GM19468 (cell line): Measurements from ENCODE around the gene VWA5B1.

ENCODE experiments used
- ATAC-seq: cut with Tn5 transposase; IDR thresholded peaks from one replicate; pipeline ENCODE4 v1.9.1; 2021; ENCODE audit warnings: mild to moderate bottlenecking, moderate library complexity, moderate number of reproducible peaks; ENCODE audit not compliant: unreplicated experiment; ENCODE audit errors: extremely low read depth

Gene VWA5B1

DNA sequence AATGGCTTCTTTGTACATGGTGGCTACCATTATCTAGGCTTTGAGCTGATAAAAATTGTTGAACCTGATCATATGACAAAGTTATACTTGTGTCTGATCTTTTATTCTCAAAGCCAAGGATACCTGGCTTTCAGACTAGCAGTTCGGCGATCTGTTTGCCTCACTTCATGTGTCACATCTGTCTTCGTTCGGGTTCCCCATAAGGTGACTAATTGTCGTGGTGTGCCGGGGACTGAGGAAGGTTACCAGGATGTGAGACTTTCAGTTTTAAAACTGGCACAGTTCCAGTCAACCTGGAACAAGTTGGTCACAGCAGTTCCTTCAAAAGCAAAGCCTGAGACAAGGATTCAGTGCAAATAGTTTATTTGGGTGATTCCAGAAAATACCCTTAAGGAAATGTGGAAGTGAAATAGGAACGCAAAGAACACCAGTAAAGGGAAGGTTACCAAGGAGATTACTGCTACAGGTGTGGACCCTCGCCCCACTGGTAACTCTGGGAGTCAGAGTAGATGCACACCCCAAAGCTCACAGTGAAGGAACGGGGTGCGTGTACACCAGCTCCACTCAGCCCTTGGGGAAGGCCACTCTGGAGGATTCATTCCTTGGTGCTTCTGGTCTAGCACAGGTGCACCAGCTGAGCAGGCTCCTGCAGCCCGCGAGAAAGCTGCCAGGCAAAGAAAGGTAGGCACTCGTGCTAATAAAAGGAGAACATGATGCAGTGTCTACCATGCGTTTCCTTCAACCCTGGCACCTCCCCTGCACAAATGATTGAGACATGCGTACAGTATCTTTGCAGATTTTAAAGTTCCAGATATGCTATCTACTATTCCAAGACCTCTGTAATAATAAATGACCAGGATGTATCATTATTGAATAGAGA lies 69.0 kb downstream of the VWA5B1 start:
- no peak for ATAC-seq

DNA sequence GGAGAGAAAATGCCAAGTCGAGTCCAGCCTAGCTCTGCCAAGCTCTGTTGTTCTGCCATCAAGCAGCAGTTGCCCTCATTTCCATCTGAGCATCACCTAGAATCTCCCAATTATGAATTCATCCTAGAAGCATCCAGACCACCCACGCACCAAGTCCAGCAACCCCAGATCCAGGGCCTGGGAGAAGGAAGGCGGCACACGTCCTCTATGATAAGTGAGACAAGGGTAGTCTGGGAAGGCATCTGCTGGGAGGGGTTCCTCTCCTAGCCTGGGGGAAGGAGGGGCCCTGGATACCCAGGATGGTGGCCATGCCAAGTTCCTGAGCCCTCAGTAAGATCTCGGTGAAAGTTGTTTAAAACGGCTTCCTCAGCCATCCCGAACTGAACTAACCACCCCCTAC lies 70.7 kb downstream of the VWA5B1 start:
- ATAC-seq: no peak

DNA sequence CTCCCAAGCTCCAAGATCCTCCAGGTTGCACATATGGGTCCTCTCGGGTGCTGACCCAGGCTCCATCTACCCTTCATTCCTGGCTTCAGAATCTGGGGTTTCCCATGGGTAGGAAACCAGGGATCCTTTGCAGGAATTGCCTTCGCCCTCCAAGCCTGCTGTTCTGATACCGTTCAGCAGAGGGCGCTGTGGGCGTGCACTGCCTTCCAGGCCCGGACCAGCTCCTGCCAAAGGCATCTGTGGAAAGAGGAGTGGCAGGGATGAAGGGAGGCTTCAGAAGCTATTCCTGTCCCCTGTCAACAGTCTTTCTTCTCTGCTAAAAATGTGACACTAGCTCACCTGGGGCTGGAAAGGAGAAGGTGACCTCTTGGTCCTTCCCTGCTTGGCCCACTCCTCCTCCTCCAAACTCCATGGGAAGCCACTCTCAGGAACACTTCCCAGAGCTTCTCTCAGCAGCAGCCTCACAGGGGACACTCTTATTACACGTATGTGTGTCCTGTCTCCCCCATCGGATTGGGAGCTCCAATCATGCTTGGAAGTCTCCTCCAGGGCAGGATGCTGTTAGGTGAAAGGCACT lies 71.2 kb downstream of the VWA5B1 start:
- no peak for ATAC-seq

DNA sequence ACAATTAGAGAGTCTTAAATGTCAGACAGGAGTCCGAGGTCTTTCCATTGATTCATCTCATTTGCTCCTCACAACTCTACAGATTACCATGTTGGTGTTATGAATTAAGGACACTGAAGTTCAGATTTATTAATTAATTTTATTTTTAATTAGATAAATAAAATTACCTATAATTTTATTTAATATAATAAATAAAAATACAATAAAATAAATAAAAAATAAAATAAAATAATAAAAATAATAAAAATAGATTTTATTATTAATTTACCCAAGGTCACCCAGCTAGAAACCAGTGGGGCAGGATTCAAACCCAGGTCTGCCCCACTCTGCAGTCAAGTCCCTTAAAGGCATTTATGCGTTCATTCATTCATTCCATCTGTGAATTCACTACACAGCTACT lies 72.2 kb downstream of the VWA5B1 start:
- no peak for ATAC-seq

DNA sequence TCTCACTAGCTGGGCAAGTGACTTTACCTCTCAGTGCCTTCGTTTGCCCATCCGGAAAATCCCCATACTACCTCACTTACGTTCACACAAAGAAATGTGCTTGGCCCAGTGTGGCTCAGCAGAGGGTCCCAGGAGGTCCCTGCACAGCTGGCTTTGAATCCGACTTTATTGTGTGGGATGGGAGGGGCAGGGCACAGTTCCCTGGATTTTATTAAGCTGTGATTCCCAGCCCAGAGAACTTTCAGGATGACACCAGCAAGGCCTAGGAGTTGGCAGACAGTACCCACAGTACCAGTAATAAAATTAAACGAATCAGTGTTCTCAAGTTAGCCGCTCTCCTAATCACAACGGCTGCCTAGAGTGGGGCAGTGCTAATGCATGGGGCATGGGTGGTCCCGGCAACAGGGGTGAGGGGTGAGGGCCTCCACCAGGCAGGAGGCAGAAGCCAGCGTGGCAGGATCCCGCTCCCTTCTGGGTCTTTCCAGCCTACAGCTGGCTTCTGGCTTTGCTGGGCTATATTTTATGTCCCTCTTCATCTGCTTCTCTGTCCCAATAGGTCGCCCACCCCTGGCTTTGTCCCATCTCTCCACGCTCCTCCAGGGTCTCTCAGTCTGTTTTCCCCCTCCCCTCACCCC lies 74.9 kb downstream of the VWA5B1 start:
- no peak for ATAC-seq

DNA sequence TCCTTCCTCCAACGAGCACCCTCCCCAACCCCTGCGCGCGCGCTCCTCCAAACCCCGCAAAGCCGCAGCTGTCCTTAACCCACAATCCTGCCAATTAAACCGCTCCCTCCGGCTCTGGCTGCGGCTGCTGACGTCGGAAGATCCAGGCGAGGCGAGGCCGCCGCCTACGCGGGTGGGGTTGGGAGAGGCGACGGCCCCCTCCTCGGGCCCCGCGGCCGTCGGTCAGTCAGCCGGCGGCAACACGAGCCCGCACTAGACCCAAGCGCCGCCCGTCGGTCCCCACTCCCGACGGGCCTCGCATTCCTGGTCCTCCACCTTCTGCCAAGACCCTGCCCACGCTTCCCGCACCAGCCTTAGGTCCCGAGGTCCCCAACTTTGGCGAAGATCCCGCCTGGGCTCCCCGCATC lies 75.4 kb downstream of the VWA5B1 start:
- ATAC-seq: no peak

DNA sequence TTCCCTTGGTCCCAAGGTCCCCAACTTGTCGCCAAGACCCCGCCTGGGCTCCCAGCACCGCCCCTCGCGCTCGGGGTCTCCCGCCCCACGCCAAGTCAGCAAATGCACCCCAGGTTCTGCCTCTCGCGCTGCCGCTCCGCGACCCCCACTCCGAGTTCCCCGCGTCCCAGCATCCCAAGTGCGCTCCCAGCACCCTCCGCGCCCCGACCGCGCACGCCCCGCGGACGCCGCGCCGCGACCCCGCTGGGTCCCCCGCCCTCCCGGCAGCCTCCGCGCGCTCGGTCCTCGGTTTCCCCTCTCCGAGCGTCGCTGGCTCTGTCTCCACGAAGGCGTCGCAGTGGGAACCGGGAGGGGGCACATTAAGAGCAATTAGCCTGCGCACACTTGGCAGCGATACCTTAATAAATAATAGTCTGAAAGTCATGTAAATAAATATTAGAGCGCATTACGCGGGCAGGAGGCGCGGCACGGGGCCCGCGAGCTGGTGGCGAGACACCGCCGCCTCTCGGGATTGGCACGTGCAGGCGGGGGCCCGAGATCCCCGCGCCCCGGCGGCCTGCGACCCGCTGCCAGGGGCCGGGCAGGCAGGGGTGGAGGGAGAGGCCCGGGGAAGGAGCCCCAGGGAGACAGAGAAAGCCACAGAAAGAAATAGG lies 75.9 kb downstream of the VWA5B1 start:
- no peak for ATAC-seq

DNA sequence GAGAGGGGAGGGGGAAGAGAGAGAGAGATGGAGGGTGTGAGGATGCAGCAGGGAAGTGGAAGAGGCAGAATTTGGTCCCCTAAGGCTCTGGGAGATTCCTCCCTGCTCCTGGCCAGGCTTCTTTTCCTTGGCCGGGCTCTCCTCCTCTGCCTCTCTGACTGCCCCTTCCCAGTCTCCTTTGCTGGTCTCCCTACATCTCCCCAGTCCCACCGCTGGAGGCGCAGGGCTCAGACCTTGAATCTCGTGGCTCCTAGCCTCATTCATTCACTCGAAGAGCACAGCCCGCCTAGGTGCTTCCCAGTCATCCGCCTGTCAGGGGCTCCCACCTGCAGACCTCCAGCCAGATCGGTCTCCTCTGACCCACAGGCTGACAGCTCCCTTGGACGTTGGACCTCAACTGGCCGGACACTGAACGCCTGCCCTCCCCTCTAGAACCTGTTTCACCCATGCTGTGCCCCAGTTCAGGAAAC lies 76.5 kb downstream of the VWA5B1 start:
- no peak for ATAC-seq

DNA sequence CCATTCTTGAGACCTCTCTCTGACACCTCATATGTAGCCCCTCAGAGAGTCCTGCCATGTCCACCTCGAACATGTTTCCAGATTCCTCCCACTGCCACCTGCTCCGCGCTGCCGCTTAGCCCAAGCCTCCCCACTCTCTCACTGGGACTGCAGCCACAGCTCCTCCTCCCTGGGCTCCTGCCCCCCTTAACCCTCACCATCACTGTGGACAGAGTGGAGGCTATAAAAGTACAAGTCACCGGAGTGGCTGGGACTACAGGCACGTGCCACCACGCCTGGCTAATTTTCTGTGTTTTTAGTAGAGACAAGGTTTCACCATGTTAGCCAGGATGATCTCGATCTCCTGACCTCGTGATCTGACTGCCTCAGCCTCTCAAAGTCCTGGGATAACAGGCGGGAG lies 77.0 kb downstream of the VWA5B1 start:
- no peak for ATAC-seq

DNA sequence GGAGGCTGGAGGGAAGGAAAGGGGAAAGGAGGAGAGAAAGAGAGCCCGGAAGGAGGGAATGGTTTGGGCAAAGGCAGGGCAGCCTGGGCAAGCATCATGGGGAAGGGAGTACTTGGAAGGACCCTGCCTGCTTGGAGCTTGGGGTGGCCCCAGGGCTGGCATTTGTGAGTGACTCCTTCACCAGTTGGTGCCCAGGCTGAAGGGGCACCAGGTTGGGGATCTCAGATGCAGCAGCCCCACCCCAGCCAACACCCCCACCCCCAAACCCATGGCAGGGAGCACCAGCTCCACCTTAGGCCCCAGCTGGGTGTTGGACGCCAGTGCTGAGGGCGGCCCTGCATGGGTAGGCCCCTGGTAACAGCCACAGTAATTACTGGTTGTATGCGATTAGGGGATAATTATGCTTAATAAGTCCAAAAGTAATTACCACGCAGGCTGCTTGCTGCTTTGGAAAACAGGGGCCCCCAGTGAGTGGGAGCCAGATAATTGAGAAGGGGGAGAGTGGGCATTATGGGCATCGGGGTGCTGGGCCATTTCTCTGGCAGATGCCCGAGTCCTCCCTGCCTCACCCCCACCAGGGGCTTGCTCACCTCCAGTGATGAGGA lies 78.3 kb downstream of the VWA5B1 start:
- no peak for ATAC-seq

DNA sequence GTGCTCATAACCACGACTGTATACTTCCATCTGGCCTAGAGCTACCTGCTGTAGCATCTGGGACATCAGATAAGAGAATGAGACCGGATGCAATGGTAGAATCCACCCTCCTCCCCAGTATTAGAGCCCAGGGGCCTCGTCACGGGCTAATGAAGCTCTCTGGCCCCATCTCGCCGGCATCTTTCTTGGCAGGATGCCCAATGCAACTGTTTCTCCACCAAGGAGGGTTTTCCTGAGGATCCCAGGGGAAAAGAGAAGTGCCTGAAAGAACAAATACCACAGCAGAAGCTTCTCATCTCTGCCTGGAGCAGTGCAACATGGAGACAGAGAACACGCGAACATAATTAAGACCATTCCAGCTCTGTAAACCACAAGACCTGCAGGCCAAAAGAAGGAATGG lies 80.0 kb downstream of the VWA5B1 start:
- ATAC-seq: no peak

DNA sequence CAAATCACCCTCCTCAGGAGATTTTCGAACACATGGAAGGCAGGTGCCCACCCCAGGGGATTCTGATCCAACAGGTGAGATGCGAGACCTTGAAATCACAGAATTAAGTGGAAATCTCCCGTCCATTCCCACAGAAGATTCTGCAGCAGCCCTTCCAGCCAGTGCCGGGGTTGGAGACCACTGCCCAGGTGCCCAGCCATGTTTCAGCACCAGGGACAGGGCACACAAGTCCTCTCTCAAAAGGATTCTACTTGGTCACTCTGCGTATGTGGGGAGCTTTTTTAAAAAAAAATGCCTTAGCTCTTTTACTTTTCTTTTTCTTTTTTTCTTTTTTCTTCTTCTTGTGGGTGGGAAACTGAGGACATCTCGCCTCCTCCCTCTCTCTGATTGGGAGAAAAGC lies 80.7 kb downstream of the VWA5B1 start:
- no peak for ATAC-seq

DNA sequence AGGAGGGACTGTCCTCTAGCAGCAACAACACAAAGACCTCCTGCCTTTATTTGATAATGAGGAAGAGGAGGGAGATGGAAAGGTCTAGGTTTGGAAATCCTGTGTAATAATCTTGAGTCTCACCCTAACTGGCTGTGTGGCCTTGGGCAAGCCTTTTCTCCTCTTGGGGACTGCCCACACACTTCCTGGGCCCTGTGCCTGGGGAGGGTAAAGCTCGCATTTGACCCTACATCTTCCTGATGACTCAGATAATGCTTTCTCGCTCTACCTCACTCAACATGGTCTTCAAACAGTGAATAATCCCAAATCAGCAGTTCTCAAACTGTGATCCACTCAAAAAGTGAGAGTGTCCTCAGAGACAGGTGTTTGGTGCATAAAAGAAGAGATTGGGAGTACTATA lies 81.2 kb downstream of the VWA5B1 start:
- ATAC-seq: no peak

DNA sequence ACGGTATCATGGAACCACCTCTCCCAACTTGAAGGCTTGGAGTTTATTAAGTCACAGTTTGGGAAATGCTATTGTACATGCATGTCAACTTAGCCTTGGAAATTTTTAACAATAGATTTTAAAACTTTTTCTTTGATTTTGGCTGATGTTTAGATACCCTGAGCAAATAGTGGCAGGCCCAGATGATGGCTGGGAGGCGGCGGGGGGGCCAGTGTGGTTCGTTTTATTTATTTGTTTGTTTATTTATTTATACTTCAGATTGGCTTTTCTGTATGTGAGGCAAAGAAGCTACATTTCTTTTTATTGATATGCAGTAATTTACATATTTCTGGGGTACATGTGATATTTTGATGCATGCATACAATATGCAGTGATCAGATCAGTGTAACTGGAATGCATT lies 82.0 kb downstream of the VWA5B1 start:
- no peak for ATAC-seq

DNA sequence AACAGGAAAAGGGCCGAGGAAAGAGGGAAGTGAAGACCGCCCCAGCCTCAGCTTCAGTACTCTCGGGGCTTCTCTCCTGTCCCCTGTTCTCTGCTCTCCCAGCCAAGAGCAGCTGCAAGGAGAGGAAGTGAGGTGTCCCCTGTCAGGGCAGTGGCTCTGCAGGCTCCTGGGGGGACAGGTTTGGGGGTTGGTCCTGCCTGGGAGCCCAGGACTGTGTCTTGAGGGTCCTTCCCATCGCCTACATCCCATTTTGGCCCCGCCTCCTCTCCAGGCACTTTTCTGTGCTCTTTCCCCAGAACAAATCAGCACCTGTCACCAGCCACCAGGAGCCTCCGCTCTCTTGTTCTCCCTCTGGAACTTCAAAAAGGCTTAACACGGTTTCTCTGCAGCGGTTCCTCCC lies 82.6 kb downstream of the VWA5B1 start:
- ATAC-seq: no peak

DNA sequence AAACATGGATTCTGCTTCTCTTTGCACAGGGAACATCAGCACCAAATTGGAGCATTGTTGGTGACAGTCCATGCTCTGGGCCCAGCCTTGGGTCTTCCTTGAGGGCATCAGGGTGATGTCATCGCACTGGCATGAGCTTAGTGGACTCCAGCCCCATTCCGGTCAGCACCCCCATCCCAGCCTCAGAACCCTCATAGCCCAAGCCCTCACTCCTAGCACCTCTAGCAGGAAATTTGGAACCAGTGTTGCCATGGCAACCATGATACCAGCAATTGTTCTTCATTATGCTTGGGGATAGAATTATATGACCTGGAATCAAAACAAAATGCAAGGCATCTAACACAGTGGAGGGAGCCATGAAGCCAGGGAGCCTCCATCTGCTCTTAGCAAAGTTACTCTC lies 83.1 kb downstream of the VWA5B1 start:
- ATAC-seq: no peak

DNA sequence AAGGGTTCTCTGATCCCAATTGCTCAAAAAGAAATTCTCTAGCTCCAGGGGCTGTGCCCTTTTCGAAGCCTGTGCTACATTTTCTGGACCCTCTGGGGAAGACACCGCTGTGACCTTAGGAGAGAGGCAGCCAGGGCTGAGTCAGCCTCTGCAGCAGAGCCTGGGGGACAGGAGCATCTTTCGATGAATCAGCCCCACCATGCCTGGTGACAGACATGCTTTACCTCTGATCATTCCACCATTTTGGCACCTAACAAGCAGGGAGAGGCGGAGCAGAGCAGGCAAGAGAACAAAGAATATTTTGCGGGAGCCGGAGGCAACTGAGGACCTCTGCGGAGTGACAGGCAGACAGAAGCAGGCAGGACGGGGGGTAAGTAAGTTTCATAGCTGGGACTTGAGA lies 84.9 kb downstream of the VWA5B1 start:
- ATAC-seq: no peak

DNA sequence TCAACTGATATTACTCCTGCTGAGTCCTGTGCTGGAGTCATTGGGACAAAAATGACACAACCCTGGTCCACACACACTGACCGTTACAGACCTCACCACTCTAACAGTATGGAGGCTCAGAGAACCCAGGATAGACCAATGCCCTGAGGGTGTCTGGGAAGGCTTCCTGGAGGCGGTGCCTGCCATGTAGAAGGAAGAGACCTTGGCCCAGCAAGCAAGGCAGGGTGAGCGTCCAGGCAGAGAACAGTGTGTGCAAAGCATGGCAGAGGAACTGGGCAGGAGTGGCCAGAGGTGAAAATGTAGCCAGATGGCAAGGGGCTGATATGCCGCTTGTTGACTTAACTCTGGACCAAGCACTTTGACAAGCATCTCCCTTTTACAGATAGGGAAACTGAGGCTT lies 85.5 kb downstream of the VWA5B1 start:
- no peak for ATAC-seq

DNA sequence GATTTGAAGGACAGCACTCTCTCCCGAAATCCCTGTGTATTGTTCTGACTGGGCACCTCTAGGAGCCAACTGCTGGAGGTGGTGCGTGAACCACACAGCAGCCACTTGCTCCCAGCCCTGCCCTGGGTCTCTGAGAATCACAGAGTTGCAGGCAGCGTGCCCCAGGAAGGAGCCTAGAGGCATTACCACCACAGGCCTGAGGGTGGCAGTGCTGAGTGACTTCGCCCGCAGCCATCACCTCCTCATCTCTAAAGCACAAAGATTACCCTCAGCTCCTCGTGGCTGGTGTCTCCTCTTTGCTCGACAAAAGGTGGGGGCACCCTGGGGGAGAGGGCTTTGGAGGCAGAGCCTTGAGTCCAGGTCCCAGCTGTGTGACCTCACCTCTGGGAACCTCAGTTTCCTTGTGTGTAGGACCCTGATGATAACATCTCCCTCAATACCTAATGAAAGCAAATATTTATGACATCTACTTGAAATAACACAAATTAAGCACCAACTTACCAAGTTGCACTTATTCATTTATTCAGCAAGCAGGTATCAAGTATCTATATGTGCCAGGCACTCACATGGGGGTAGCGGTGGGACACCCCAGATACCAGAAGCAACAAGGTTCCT lies 86.3 kb downstream of the VWA5B1 start:
- no peak for ATAC-seq
